Activated CD4-positive, alpha-beta T cell treated with anti-CD3 and anti-CD28 coated beads, Interleukin-2, amount 10 ng/mL, durations not matched to agents 7 days and 5 days (primary cell): ENCODE measurements around the gene CARD19. TPM values are rescaled to one million over a fixed set of nuclear protein-coding genes. Genes with fewer than 3 reads are reported as not detected.

ENCODE experiments used
- CTCF ChIA-PET: fragments of 350-600 bp; sonication (Branson Sonifier 250); formaldehyde crosslinking; loops from one replicate; lab custom pipeline; 2021; ENCODE audit warnings: antibody characterized with exemption; lab: Charles Lee
- POLR2A ChIA-PET: fragments of 350-600 bp; sonication (Branson Sonifier 250); formaldehyde crosslinking; loops from one replicate; lab custom pipeline; 2021; ENCODE audit warnings: antibody characterized with exemption; lab: Charles Lee
- DNase-seq: peaks from one replicate; pipeline ENCODE4 v3.0.0-alpha.2; 2020
- H3K27ac Mint-ChIP-seq: one replicate; pipeline ENCODE4 v1.8.0; 2021; ENCODE audit warnings: mild to moderate bottlenecking, moderate library complexity, mixed read lengths
- H3K27me3 Mint-ChIP-seq: one replicate; pipeline ENCODE4 v1.8.0; 2021; ENCODE audit warnings: mixed read lengths
- H3K36me3 Mint-ChIP-seq: one replicate; pipeline ENCODE4 v1.8.0; 2021; ENCODE audit warnings: low read depth, mixed read lengths
- H3K4me1 Mint-ChIP-seq: one replicate; pipeline ENCODE4 v1.8.0; 2021; ENCODE audit warnings: mixed read lengths
- H3K4me3 Mint-ChIP-seq: one replicate; pipeline ENCODE4 v1.8.0; 2021; ENCODE audit warnings: mild to moderate bottlenecking, moderate library complexity, mixed read lengths
- H3K9me3 Mint-ChIP-seq: one replicate; pipeline ENCODE4 v1.8.0; 2021; ENCODE audit warnings: mixed read lengths
- total RNA-seq, 2 experiments: library from RNA; stranded (reverse); gene quantifications; one replicate each; pipeline ENCODE4 v1.2.3, GENCODE V29; 2021

CARD19 gene
- total RNA-seq, 2 experiments from 2014 or later, result 40.3 to 42.6 TPM

- H3K27ac Mint-ChIP-seq, result peak overlapping the region; percentile 75
- no peak for DNase-seq
- no peaks in the 10 kb centered on the region for H3K9me3 Mint-ChIP-seq
- H3K4me3 Mint-ChIP-seq, result no peak overlapping the region
- peaks cover 3% of the 10 kb centered on the region for H3K36me3 Mint-ChIP-seq
- CTCF ChIA-PET, result interaction anchor here (0.8 to 4.4 kb wide), 5 partner anchors 11 to 435 kb away, joined by 3 to 24 read pairs (median 3); no protein-coding TSS in a partner anchor
- no peaks in the 10 kb centered on the region for H3K27me3 Mint-ChIP-seq
- H3K4me1 Mint-ChIP-seq, result peaks cover 61% of the 10 kb centered on the region
- POLR2A ChIA-PET, result no interaction called here
Observed at GRCh38 chr9:93130861-93131481, 35.0 kb downstream of the CARD19 start.

- Mint-ChIP-seq H3K4me3 (peak overlapping the region; percentile 85), H3K36me3 (no peaks in the 10 kb centered on the region), H3K9me3 (no peaks in the 10 kb centered on the region), H3K4me1 (peaks cover 56% of the 10 kb centered on the region), H3K27me3 (no peaks in the 10 kb centered on the region), H3K27ac (peak overlapping the region; percentile 62)
- POLR2A ChIA-PET, result no interaction called here
- CTCF ChIA-PET, result interaction anchor here (1.1 to 4.4 kb wide), 4 partner anchors 12 to 434 kb away, joined by 3 to 24 read pairs (median 4); no protein-coding TSS in a partner anchor
- no peak for DNase-seq
Observed at GRCh38 chr9:93131599-93132286, 35.7 kb downstream of the CARD19 start.

DNA sequence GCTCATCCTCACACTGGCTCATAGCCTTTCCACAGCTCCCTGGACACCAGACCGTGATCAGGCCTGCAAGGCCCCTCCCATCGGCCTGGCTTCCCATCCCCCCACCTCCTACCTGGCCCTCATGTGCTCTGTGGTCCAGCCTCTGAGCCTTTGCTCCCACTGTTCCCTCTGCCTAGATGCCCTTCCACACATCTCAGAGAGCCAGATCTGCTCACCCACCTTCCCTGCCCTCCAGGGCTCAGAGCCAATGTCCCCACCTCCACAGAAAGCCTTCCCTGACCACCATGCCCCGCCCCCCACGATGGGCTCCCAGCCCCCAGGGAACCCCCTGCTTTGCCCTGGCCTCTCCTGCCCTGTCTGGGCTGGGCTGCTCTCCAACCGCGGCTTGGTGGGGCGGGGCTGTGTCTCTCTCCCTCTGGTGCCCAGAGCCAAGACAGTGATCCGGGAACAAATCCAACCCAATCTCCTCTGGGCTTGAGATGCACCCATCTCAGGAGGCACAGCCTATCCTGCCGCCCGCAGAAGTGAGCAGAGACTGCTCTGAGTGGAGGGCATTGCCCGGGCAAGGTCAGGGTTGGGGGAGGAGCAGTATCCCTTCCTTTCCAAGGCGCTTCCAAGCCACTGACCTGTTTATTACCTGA lies 36.4 kb downstream of the CARD19 start:
- POLR2A ChIA-PET, result no interaction called here
- no peaks in the 10 kb centered on the region for H3K9me3 Mint-ChIP-seq
- H3K36me3 Mint-ChIP-seq, result no peaks in the 10 kb centered on the region
- peak overlapping the region; percentile 88 for H3K27ac Mint-ChIP-seq
- H3K27me3 Mint-ChIP-seq, result no peaks in the 10 kb centered on the region
- DNase-seq, result no peak
- CTCF ChIA-PET, result interaction anchor here (1.1 to 4.4 kb wide), 3 partner anchors 12 to 434 kb away, joined by 3 to 24 read pairs (median 4); no protein-coding TSS in a partner anchor
- H3K4me1 Mint-ChIP-seq, result peaks cover 51% of the 10 kb centered on the region
- peak overlapping the region; percentile 85 for H3K4me3 Mint-ChIP-seq

GRCh38 chr9:93132946-93133680 lies 37.1 kb downstream of the CARD19 start:
- H3K27ac Mint-ChIP-seq, result peak overlapping the region; percentile 88
- H3K9me3 Mint-ChIP-seq, result no peaks in the 10 kb centered on the region
- no peaks in the 10 kb centered on the region for H3K36me3 Mint-ChIP-seq
- no peak for DNase-seq
- H3K27me3 Mint-ChIP-seq, result no peaks in the 10 kb centered on the region
- POLR2A ChIA-PET, result no interaction called here
- H3K4me3 Mint-ChIP-seq, result peak overlapping the region; percentile 85
- H3K4me1 Mint-ChIP-seq, result peaks cover 56% of the 10 kb centered on the region
- CTCF ChIA-PET, result interaction anchor here (1.3 to 2.1 kb wide), 3 partner anchors 12 to 130 kb away, joined by 3 to 9 read pairs (median 4); no protein-coding TSS in a partner anchor

DNA sequence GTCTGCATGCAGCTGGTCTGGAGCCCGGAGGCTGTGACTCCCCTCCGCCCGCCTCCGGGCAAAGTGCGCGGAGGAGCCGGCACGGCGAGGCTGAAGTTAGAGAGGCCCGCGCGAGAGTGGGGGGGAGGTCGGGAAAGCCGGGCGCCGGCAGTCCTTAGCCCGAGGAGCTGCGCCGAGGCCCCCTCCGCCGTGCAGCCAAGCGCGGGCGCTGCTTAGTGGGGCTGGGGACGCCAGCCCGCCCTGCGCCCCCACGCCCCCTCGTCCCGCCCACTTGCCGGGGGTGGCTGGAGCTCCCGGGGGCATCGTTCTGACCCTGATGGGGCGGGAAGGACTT lies 37.6 kb downstream of the CARD19 start:
- Mint-ChIP-seq H3K27me3 (no peaks in the 10 kb centered on the region), H3K9me3 (peaks cover 3% of the 10 kb centered on the region), H3K27ac (peak overlapping the region; percentile 88), H3K4me1 (peaks cover 58% of the 10 kb centered on the region), H3K36me3 (peaks cover 2% of the 10 kb centered on the region), H3K4me3 (peak overlapping the region; percentile 85)
- peak; percentile 32 for DNase-seq
- ChIA-PET POLR2A (no interaction called here), CTCF (interaction anchor here (0.6 to 2.1 kb wide), 10 partner anchors 9 to 433 kb away, joined by 3 to 9 read pairs (median 3); no protein-coding TSS in a partner anchor)

- Mint-ChIP-seq H3K36me3 (peaks cover 2% of the 10 kb centered on the region), H3K27ac (peak within 1 kb of the TSS; percentile 88), H3K27me3 (no peaks in the 10 kb centered on the region), H3K9me3 (peaks cover 4% of the 10 kb centered on the region), H3K4me1 (peaks cover 57% of the 10 kb centered on the region), H3K4me3 (peak within 1 kb of the TSS; percentile 85)
- DNase-seq, result peak; percentile 74
- ChIA-PET POLR2A (no interaction called here), CTCF (interaction anchor here (0.6 to 2.1 kb wide), 12 partner anchors 8 to 432 kb away, joined by 3 to 9 read pairs (median 3); no protein-coding TSS in a partner anchor)
Observed at GRCh38 chr9:93134015-93134739, 38.2 kb downstream of the CARD19 start, which contains the start of gene NINJ1. NINJ1 (minus strand) TSS chr9:93134251; CDS start chr9:93134217, 34 bp downstream.

DNA sequence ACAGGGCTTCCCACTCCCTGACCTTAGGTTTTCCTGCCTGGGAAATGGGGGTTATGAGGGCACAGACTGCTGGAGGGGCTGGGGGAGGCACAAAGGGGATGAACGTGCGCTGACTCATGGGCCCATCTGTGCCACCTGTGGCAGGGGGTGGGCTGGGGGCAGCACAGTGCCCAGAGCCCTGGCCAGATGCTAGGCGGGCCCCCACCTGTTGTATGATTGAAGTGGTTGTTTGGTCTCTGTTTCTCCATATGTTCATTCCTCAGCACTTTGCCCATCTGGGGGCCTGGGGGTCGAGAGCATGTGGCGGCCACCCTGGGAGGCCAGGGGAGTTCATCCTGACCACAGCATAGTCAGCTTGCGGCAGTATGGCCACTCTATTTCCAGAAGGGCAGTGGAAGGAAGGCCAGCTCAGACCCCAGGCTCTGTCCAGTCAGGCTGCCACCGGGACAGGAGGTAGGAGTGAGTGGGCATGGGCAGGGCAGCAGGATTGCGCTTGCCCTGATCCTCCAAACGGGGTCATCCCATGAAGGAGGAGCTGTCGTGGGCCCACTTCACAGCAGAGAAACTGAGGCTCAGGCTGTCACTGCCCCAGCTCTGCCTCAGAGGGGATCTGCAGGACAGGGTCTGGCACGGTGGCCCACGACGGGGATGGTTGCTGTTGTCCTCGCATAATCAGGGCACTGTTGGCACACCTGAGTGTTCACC lies 38.9 kb downstream of the CARD19 start:
- POLR2A ChIA-PET, result no interaction called here
- no peak for DNase-seq
- H3K27ac Mint-ChIP-seq, result peak overlapping the region; percentile 87
- peaks cover 4% of the 10 kb centered on the region for H3K9me3 Mint-ChIP-seq
- H3K27me3 Mint-ChIP-seq, result no peaks in the 10 kb centered on the region
- CTCF ChIA-PET, result interaction anchor here (0.7 to 2.1 kb wide), 7 partner anchors 12 to 180 kb away, joined by 3 to 9 read pairs (median 3); no protein-coding TSS in a partner anchor
- peaks cover 59% of the 10 kb centered on the region for H3K4me1 Mint-ChIP-seq
- peak overlapping the region; percentile 71 for H3K4me3 Mint-ChIP-seq
- peaks cover 2% of the 10 kb centered on the region for H3K36me3 Mint-ChIP-seq

- Mint-ChIP-seq H3K36me3 (peaks cover 2% of the 10 kb centered on the region), H3K27ac (no peak overlapping the region), H3K27me3 (no peaks in the 10 kb centered on the region), H3K9me3 (peaks cover 4% of the 10 kb centered on the region), H3K4me1 (peaks cover 53% of the 10 kb centered on the region), H3K4me3 (no peak overlapping the region)
- POLR2A ChIA-PET, result no interaction called here
- no peak for DNase-seq
- CTCF ChIA-PET, result interaction anchor here (0.6 to 1.2 kb wide), 5 partner anchors 20 to 319 kb away, joined by 3 read pairs; no protein-coding TSS in a partner anchor
Observed at GRCh38 chr9:93136011-93136440, 40.0 kb downstream of the CARD19 start.

DNA sequence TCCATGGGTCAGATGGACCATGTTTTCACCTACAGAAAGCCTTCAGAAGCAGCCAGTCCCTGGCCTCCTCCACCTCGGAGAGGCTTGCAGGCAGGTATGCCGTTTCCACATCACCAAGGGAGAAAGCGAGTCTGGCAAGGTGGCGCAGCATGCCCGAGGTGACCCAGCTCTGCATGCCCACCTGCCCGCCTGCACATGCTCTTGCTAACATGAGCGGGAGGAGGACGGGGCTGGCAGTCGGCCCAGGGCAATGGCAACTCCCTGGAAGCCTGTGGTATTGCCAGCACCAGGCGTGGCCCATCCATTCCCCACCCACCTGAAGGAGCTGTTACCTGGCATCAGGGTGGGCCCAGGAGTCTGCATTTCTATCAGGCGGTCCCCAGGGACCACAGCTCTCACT lies 41.3 kb downstream of the CARD19 start:
- Mint-ChIP-seq H3K4me1 (peaks cover 46% of the 10 kb centered on the region), H3K27me3 (no peaks in the 10 kb centered on the region), H3K9me3 (peaks cover 4% of the 10 kb centered on the region), H3K36me3 (peaks cover 2% of the 10 kb centered on the region), H3K27ac (no peak overlapping the region), H3K4me3 (no peak overlapping the region)
- ChIA-PET POLR2A (no interaction called here), CTCF (interaction anchor here (0.7 to 1.6 kb wide), 4 partner anchors 16 to 31 kb away, joined by 3 to 7 read pairs (median 3); no protein-coding TSS in a partner anchor)
- DNase-seq, result no peak

- Mint-ChIP-seq H3K27ac (no peak overlapping the region), H3K9me3 (peaks cover 4% of the 10 kb centered on the region), H3K36me3 (peaks cover 2% of the 10 kb centered on the region), H3K4me1 (peaks cover 43% of the 10 kb centered on the region), H3K4me3 (no peak overlapping the region), H3K27me3 (no peaks in the 10 kb centered on the region)
- DNase-seq, result no peak
- ChIA-PET POLR2A (no interaction called here), CTCF (interaction anchor here (1.0 to 1.6 kb wide), 5 partner anchors 15 to 33 kb away, joined by 3 to 7 read pairs (median 4); no protein-coding TSS in a partner anchor)
Observed at GRCh38 chr9:93138171-93138764, 42.3 kb downstream of the CARD19 start.
